Hematopoietic multipotent progenitor cell treated with erythropoietin and hydrocortisone succinate and interleukin-3 and kit ligand, for 8 days (in vitro differentiated cells): ENCODE data around the gene HOXC6.

Experiments used
- DNase-seq: peaks from one replicate; pipeline ENCODE4 v3.0.0-alpha.2; 2015

The HOXC6 gene

DNA sequence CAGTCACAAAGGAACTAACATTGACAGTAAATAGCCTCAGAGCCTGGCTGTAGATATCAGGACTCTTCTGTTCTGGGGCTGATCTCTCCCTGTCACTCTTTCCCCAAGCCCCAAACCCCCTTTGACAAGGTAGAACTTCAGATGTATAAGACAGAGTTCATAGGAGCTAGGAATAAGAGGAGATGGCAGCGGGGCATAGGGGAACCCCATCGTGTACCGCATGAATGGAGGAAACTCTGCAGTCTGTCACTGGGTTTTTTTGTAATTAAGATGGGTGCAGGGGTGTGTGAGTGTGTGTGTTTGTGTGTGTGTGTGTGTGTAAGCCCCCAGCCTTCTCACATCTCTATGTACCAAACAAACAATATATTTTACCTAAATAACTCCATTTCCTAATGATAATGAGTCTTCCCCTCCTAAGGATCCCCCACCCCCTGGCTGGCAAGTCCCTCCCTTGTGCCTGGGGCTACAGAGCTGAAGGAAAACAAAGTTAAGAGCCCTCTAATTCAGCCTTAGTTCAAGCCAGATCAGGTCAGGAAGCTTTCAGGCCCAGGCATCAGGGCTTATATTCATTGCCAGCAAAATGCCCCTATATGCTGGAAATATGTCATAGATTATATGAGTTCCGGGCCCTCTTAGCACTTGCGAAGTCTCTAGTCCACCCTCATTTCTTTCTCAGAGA lies 16.3 kb downstream of the HOXC6 start:
- no peak for DNase-seq

DNA sequence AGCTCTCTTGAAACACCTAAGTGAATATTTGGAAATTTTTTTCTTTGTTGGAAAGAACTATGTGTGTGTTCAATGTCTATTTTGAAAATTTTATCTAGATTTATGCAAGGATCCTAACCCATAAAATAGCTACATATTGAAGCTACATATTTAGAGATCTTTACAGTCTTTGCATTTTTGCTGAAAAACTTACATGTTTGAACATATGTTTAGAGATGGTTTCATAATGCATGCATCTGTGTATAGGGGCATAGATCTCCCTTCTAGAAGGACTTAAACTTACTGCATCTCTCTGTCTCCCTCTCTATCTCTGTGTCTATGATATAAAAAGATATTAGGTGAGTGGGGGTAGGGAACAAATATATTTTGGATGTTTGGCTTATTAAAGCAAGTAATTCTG lies 17.2 kb downstream of the HOXC6 start:
- DNase-seq: no peak

DNA sequence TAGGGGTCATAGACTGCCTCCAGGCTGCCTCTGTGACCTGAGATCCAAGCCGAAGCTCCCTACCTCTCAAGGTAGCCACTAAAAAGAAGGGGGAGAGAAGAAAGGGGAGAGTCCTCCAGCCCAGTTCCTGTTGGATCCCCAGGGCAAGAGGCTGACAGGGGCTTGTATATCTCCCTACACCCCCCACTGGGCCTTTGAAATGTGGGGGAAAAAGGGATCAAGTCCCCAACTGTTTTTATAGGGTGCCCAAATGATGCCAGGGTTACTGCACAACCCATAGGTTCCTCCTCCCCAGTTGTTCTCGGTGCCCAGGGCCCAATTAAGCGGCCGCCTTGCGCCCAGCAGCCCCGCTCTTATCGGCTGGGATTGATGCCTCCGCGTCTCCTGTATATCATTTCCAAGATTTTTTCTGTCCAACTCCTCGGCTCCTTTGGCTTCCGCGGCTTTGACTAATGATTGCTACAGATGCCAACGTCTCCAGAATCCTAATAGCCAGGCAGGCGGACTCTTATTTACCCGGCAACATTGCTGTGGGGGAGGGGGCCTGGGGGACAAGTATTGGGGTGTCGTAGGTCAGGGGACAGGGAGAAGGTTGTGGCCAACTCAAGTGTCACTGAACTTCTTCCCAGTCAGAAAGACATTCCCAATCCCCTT lies 17.8 kb downstream of the HOXC6 start:
- no peak for DNase-seq

DNA sequence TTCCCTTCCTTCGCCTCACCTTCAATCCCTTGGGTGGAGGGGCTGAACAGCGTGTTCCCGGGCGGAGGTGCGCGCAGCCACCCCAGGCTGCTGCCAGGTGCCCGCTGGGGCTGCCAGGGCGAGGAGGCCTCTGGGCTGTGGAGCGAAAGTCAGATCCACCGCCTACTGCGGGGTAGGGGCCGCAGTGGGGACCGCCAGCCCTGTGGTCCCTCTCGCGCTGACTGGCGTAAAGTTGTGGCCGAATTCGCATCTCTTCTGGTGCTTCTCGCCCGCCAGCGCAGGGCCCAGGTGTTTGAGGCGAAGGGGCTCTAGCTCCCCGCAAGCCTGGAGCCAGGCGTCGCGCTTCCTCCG lies 18.5 kb downstream of the HOXC6 start:
- no peak for DNase-seq

DNA sequence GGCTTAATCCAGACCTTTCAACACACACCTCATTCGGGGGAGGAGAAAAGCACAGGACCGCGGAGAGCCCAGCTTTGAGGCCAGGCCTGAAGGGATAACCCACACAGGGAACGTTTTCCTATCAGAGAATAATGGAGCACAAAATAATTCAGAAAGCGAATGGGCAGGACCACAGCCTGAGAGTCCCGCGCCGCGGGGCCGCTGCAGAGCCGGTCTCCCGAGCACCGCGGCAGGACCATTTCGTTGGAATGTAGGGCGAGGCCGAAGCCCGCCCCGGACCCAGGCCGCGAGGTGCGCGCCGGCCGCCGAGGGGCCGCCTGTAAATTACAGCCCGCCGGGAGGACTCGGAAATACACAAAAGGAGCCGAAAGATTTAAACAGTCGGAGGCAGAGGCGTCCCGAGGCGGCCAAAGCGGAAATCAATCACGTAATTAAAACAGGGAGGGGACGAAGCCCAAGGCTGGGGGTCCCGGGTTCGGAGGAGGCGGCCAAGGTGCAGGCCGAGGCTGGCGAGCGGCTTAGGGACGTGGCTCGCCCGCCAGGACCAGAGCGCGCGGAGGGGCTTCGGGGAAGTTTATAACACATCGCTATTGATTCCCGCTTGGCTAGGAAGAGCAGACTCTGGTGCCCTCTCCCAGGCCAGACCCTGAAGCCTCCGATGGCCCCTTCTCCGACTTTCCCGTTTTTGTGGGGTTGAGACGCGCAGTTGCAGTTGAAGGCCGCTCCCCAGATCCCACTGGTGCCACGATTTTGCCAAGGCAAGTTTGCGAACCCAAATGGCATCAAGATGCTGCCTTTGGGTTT lies 19.1 kb downstream of the HOXC6 start:
- no peak for DNase-seq

DNA sequence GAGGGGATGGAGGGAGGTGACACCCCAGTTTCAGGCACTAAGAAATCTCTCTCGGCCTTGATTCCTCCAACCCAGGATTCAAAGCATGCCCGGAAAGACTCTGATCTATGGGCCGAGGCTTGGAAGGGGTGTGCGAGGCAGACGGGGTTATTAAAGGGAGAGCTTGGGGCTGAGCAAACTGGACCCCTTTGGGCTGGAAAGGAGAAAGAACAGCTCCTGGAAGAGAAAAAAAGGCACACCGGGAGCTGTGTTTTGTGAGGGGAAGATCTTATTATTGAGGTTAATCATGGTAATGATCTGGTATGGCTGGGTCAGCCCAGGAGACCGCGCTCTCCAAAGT lies 19.7 kb downstream of the HOXC6 start:
- DNase-seq: no peak

DNA sequence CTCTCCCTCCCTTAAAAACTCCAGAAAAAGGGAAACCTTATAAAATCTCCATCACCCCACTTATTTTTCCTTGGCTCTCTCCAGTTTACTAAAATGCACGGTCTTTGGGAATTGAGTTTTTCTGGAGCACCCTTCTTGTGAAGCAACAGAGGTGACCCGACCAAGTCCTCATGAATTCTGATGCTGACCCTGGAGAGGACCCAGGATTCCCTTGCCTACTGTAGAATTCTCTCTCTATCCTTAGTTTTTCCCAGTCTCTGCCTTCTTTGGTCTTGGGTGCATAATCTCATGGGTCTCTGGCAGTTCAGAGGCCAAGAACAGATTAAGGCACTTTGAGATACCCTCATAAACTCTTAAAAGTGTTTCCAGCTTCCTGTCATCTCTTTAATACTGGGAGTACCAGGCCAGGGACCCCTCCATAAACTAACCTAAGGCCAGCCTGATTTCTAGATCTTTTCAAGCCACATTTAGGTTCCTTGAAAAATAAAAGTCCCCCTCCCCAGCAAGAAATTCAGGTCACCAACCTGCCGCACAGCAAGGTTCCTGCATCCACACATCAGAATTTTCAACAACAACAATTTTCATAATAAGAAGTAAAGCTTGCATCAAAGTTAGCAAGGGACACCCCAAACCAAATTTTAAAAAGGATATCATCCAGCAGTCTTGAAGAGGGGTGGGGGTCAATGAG lies 20.3 kb downstream of the HOXC6 start:
- no peak for DNase-seq

DNA sequence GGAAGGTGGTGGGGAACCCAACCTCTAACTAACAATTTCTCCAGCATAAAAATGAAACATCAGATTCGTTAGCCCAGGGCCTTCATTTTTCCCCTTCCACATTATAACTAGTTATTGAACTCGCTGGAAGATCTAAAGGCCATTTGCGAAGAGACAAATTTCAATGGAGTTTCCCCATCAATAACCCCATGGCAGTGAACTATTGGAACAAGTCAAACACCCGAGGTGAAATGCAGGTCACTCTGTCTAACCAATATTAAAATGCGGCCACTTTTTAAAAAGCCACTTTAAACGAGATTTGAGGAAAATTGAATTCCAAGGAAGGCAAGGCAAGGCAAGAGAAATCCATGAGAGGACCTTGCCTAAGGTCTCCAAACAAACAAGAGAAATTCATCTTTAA lies 20.9 kb downstream of the HOXC6 start:
- no peak for DNase-seq

DNA sequence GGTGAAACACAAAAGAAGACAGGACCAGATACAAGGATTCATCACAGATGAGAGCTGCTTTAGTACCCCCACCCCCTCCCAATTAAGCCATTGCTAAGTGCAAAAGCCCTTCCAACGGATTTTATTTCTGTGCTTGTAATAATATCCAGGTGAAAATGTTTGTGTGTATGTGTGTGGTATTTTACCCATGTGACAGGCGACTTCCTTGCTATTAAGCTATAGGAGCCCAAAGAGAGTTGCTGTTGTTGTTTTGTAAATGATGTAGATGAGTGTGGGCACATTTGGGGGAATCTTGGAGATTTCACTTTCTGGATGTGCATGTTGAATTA lies 22.2 kb downstream of the HOXC6 start:
- DNase-seq: no peak

DNA sequence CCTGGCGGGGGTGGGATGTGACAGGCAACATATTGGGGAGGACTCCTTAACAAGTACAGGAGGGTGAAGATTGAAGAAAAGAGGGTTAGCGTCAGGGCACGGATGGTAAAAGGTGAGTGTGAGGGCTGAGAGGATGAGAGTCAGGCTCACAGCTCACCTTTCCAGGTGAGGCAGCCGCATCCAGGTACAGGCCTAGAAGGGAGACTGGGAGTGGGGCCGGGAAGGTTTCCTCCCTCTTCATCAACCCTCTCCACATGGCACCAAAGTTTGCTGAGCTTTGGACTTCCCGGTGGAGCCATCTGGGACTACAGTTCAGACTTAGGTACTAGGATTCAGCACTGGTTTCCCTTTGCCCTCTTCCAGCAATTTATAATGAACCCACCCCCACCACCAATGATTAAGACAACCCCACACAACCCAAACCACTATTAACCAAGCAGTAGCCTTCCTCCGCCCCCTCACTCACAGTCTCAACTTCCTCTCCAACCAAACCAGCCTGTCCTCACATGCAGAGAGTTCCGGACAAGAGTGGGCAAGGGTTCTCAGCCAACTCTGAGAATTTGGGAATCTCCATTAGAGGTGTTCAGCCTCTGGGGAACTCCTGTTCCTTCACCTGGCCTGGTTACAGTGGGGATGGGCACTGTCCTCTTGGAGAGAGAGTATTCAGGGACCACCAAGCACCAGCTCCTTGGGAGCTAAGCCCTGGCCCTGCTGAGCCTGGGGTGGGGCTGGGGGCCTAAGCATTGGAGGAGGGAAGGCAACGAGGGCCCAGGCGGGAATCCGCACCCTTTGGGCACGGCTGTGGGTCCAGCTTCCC lies 23.0 kb downstream of the HOXC6 start:
- no peak for DNase-seq

DNA sequence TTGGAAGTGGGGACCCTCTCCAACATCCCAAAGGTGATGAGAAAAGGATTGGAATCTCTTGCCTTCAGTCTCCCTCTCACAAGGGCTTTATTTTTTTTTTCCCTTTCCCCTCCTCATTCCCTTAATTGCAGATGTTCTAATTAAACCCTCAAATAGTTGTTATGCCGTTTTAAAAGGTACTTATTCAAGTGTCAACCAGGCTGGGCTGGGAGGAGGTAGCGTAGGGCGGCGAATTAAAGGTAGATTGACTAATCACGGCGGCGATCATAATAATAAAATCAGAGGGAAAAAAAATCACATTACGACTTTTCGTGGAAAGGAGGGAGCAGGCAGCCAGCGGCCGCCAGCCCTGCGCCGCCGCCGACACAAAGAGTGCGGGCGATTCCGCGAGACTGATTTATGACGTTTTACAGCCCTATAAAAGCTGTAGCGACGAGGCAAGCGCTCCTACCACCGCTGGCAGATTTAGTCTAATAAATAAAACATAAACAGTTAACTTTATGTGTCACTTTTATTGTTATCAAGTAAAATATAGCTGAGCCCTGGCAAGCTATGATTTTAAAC lies 23.7 kb downstream of the HOXC6 start:
- no peak for DNase-seq

DNA sequence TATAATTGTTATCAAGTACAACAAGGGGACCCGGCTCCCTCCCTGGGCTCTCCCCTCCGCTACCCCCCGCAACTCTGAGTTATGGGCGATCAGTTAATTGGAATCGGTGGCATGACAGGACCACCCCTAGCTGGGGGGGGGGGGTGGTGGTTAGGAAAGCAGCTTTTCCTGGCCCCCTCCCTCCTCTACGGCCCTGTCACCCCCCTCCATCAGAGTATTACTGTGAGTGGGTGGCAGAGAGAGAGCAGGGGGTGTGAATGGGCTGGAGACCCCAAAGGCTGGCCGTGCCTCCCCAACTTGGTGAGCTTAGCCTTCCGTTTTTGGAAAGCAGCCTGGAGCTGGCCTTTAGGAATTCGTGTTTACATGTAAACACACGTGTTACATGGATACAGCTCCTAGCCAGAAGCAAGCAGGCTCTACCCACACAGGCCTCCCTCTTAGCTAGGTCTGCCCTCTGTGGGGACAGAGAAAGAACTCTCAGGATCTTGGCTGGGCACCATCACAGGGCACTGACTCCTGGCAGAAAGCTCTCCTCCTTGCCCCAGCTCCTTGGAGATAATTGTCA lies 24.3 kb downstream of the HOXC6 start:
- DNase-seq: no peak

DNA sequence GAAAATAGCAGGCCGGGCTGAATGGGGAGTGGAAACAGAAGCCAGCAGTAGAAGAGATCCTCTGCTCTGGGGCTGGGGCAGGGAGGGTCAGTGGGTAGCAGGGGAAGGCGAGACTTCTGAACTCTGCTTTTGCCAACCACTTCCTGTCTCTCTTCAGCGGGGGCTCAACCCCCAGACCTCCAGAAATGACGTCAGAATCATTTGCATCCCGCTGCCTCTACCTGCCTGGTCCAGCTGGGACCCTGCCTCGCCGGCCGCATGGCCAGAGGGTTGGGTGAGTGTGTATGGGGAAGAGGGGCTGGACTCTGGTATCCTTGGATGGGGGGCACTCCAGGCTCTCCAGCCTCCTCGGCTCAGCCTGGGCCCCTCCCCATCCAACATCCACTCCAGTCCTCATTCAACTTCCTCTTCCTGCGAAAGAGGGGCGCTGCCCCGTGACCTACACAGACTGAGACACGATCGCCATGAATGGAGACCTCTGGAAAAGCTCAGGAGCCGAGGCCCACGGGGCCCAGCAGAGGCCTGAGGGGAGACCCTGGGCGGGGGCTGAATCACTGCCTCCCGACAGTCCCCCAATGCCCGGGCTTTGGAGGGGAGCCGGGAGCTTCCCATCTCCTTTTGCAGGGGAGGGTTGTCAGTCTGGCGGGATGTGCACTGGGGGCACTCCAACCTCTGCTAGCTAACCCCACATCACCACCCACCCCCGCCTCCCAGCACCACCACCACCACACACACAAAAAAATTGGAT lies 24.9 kb downstream of the HOXC6 start:
- DNase-seq: no peak

DNA sequence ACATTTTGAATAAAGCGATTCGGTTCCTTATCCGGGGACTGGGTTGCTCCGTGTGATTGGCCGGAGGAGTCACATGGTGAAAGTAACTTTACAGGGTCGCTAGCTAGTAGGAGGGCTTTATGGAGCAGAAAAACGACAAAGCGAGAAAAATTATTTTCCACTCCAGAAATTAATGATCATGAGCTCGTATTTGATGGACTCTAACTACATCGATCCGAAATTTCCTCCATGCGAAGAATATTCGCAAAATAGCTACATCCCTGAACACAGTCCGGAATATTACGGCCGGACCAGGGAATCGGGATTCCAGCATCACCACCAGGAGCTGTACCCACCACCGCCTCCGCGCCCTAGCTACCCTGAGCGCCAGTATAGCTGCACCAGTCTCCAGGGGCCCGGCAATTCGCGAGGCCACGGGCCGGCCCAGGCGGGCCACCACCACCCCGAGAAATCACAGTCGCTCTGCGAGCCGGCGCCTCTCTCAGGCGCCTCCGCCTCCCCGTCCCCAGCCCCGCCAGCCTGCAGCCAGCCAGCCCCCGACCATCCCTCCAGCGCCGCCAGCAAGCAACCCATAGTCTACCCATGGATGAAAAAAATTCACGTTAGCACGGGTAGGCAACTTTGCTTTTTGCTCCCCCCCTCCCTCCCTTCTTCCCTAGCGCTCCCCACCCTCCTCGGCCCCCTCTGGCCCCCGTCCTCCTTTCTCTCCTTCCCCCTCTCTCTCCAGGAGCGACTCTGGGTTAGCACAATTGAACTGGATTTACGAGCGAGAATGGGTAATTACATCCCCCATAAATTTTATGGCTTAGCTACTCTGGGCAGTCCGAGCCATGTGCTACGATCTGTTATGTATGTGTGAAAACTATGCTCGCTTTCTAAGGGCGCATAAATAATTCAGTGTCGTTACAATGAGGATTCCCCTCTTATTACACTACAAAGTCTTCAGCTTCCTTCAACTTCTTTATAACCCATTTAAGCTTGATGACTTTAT lies 25.8 kb downstream of the HOXC6 start, which contains the start of gene HOXC4:
Gene HOXC4, plus strand, starts transcription at position 85 of the 991 bp plus-strand sequence. Its CDS starts 88 bp downstream, at position 173.
- DNase-seq: no peak

DNA sequence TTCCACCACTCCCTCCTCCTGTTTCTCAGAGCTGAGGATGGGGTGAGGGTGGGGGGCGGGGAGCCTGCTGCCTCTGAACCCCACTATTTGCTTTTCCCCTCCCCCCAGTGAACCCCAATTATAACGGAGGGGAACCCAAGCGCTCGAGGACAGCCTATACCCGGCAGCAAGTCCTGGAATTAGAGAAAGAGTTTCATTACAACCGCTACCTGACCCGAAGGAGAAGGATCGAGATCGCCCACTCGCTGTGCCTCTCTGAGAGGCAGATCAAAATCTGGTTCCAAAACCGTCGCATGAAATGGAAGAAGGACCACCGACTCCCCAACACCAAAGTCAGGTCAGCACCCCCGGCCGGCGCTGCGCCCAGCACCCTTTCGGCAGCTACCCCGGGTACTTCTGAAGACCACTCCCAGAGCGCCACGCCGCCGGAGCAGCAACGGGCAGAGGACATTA lies 26.5 kb downstream of the HOXC6 start:
- DNase-seq: no peak

DNA sequence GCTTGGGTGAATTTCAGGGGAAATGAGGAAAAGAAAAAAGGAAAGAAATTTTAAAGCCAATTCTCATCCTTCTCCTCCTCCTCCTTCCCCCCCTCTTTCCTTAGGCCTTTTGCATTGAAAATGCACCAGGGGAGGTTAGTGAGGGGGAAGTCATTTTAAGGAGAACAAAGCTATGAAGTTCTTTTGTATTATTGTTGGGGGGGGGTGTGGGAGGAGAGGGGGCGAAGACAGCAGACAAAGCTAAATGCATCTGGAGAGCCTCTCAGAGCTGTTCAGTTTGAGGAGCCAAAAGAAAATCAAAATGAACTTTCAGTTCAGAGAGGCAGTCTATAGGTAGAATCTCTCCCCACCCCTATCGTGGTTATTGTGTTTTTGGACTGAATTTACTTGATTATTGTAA lies 27.3 kb downstream of the HOXC6 start:
- DNase-seq: no peak

DNA sequence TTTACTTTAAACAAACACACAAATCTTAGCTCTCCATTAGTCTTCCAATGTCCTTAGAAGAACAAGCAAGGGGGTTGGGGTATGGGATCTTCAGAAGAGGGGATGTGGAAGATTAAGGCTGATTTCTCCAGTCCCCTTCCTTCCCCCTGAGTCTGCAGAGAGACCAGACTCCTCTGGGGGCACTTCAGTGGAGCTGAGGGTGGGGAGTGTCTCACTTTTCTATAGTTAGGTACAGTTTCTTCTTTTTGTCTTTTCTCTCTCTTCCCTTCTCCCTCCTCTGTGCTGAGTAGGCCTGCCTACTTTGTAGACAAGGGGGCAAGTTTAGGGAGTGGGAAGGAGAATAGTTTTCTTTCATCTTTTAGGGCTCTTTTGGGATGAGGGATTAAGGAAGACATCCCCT lies 27.9 kb downstream of the HOXC6 start:
- no peak for DNase-seq

DNA sequence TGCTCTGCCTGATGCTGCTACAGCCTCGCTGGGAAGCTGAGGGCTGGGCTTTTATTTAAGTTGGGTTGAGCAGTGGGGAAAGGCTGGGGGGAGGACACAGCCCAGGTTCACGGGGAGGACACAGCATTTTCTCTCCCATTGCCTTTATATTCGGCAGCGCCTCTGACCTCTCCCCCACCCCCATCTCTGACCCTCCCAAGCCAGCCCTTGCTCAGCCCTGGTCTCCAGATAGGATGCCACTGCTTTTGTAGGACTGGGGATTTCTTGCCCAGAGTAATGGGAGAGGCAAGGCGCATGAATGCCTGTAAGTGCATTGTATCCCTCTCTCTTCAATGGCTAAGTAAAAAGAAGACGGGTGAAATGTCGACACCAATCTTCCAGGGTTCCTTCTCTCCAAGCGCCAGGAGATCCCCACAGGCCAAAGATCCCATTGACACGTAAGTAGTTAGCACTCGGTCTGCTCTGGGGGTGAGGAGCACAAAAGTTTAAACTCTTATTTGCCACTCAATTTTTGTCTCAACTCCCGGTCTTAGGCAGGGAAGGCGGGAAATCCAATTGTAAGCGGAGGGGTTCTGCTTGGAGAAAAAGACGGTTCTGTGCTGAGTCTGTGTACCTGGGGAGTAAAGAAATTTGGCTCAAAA lies 30.0 kb downstream of the HOXC6 start:
- no peak for DNase-seq

DNA sequence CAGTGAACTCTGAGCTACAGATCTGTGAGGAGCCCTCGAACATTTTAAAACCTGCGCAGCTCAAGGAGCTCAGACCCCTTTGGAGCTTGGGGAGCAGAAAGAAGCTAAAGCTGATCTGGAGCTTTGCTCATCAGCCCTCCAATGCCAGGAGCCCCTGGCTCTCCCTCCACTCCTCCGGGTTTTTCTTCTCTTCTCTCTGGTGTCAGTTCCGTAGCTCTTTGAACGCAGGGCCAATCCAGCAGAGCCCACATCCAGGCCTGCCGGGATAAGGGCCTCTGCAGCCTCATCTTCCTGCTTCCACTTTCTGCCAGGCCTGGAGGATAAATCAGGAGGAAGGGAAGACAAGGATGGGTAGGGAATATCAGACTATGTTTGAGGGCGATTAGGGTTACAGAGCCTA lies 31.4 kb downstream of the HOXC6 start:
- no peak for DNase-seq
